Mammary epithelial cell (primary cell): Measurements from ENCODE around the gene DYSF.

Source experiments
- CTCF ChIP-seq, 2 donors: IDR thresholded peaks in 1 of 2; conservative IDR thresholded peaks in 1 of 2; 2 replicates each; pipeline ENCODE4 v1.5.1; 2011 to 2012; ENCODE audit warnings: inconsistent platforms in 2 of 2, low read length in 2 of 2, mild to moderate bottlenecking in 2 of 2, control low read depth in 1 of 2, low read depth in 1 of 2; ENCODE audit not compliant: insufficient read depth in 1 of 2; ENCODE audit errors: extremely low read depth in 1 of 2
- EZH2 ChIP-seq: IDR thresholded peaks from 2 replicates; pipeline ENCODE4 v1.6.1; 2012; ENCODE audit warnings: low read length, inconsistent platforms, borderline replicate concordance

- TF ChIP-seq CTCF (conservative IDR thresholded peaks at IDR 0.05 in 1 of 2, IDR thresholded peaks at IDR 0.05 in 1 of 2; ENCODE audit: extremely low read depth in 1 of 2, insufficient read depth in 1 of 2, low read depth in 1 of 2, low read length in 2 of 2), result no peak
- no peak for TF ChIP-seq EZH2
These were observed 85.4 kb downstream of the DYSF start for GRCh38 chr2:71538656-71539265.
